RWPE2 (cell line): ENCODE results near the gene TMTC1.

Experiments
- ATAC-seq: fragments of 200-7000 bp; cut with Tn5 transposase; 3 replicates; pipeline ENCODE4 v1.9.1; 2021; ENCODE audit warnings: low read depth
- DNase-seq: peaks from one replicate; pipeline ENCODE4 v3.0.0-alpha.2; 2020; ENCODE audit warnings: low spot score
- H3K27ac ChIP-seq: fragments of 450-650 bp; 2 replicates; pipeline ENCODE4 v1.5.1; 2017; ENCODE audit warnings: mild to moderate bottlenecking; ENCODE audit not compliant: poor library complexity, severe bottlenecking
- H3K27me3 ChIP-seq: fragments of 250-450 bp; sonication (Bioruptor Pico); 2 replicates; pipeline ENCODE4 v1.5.1; 2021; ENCODE audit warnings: mild to moderate bottlenecking, moderate library complexity; ENCODE audit not compliant: insufficient read depth, poor library complexity, severe bottlenecking
- H3K36me3 ChIP-seq: fragments of 250-450 bp; sonication (Bioruptor Pico); 2 replicates; pipeline ENCODE4 v1.5.1; 2020; ENCODE audit warnings: low read depth, mild to moderate bottlenecking, moderate library complexity
- H3K4me1 ChIP-seq: fragments of 250-450 bp; sonication (Bioruptor Pico); 2 replicates; pipeline ENCODE4 v1.5.1; 2021; ENCODE audit warnings: mild to moderate bottlenecking, moderate library complexity; ENCODE audit not compliant: insufficient read depth, poor library complexity, severe bottlenecking
- H3K4me3 ChIP-seq: fragments of 250-450 bp; sonication (Bioruptor Pico); 2 replicates; pipeline ENCODE4 v1.5.1; 2021; ENCODE audit warnings: mild to moderate bottlenecking, moderate library complexity; ENCODE audit not compliant: severe bottlenecking
- H3K9me3 ChIP-seq: fragments of 250-450 bp; sonication (Bioruptor Pico); 2 replicates; pipeline ENCODE4 v1.5.1; 2021; ENCODE audit warnings: mild to moderate bottlenecking, moderate library complexity; ENCODE audit not compliant: severe bottlenecking
- TF ChIP-seq, protein P1 (sequence below): fragments of 450-650 bp; IDR thresholded peaks from one replicate; pipeline ENCODE4 v1.5.1; 2017; ENCODE audit warnings: mild to moderate bottlenecking, moderate library complexity; ENCODE audit not compliant: poor library complexity, severe bottlenecking

TMTC1 gene

DNA sequence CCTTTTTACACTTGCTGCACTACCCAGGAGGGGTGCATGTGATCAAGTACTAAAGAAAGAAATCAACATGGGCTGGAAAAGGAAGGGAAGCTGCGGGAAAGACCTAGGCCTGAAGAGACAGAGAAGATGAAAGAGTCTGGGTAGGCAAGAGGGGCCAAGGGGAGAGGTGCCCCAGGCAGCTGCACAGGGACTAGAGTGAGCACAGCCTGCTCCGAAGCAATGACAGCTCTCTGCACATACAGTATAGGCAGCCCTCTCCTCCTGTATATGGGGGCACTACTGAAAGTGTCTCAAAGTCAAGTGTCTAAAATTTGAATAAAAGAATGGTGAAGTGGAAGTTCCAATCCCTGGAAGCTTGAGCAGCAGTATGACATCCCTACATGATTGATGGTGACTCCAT, 112.0 kb downstream of the TMTC1 start:
- TF ChIP-seq, protein P1, sequence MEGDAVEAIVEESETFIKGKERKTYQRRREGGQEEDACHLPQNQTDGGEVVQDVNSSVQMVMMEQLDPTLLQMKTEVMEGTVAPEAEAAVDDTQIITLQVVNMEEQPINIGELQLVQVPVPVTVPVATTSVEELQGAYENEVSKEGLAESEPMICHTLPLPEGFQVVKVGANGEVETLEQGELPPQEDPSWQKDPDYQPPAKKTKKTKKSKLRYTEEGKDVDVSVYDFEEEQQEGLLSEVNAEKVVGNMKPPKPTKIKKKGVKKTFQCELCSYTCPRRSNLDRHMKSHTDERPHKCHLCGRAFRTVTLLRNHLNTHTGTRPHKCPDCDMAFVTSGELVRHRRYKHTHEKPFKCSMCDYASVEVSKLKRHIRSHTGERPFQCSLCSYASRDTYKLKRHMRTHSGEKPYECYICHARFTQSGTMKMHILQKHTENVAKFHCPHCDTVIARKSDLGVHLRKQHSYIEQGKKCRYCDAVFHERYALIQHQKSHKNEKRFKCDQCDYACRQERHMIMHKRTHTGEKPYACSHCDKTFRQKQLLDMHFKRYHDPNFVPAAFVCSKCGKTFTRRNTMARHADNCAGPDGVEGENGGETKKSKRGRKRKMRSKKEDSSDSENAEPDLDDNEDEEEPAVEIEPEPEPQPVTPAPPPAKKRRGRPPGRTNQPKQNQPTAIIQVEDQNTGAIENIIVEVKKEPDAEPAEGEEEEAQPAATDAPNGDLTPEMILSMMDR, result no peak
- Histone ChIP-seq H3K36me3 (no peaks in the 10 kb centered on the region), H3K4me3 (no peak overlapping the region), H3K27ac (no peak overlapping the region), H3K9me3 (no peaks in the 10 kb centered on the region), H3K27me3 (no peaks in the 10 kb centered on the region), H3K4me1 (no peaks in the 10 kb centered on the region)
- DNase-seq (no peak), ATAC-seq (no peak)

DNA sequence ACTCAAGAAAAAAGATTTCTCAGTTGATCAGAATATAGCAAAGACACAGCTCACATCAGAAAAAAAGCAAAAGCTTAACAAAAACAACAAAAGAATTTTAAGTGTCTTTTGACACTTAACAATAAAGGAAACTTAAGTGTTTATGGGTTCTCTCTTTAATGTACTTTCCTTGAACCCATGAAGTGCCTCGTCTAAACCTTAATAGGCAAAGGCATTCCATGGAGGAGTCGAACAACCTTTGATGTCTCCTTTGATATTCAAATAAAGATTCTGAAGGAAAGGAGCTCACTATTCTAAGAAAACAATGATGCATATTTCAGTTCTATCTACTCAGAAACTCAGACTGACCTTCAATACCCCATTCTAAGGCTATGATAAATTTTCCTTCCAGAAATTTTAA, 116.7 kb downstream of the TMTC1 start:
- H3K27me3 ChIP-seq, result no peaks in the 10 kb centered on the region
- no peak for DNase-seq
- TF ChIP-seq, protein P1, result no peak
- H3K4me1 ChIP-seq, result no peaks in the 10 kb centered on the region
- no peaks in the 10 kb centered on the region for H3K36me3 ChIP-seq
- H3K9me3 ChIP-seq, result no peaks in the 10 kb centered on the region
- ATAC-seq, result no peak
- no peak overlapping the region for H3K27ac ChIP-seq
- H3K4me3 ChIP-seq, result no peak overlapping the region

DNA sequence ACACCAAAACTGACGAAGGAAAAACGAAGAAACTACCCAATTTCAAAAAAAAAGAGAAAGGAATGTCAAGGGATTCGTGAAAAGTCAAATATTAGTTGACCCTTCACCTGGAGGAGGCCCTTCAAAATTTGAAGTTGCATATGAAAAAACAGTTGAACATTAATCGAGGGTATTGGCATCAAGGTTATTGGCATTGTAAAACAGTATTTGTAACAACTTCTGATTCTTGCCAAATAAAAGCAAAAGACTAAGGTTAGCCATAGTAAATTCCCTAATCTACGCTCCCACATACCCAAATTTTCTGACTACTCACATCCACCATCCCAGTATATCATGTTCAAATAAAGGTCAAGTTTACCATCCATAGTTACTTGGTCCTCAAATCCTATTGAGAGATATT, 118.6 kb downstream of the TMTC1 start:
- TF ChIP-seq, protein P1, result no peak
- Histone ChIP-seq H3K27ac (no peak overlapping the region), H3K4me3 (no peak overlapping the region), H3K4me1 (no peaks in the 10 kb centered on the region), H3K9me3 (no peaks in the 10 kb centered on the region), H3K27me3 (no peaks in the 10 kb centered on the region), H3K36me3 (no peaks in the 10 kb centered on the region)
- no peak for DNase-seq
- ATAC-seq, result no peak

DNA sequence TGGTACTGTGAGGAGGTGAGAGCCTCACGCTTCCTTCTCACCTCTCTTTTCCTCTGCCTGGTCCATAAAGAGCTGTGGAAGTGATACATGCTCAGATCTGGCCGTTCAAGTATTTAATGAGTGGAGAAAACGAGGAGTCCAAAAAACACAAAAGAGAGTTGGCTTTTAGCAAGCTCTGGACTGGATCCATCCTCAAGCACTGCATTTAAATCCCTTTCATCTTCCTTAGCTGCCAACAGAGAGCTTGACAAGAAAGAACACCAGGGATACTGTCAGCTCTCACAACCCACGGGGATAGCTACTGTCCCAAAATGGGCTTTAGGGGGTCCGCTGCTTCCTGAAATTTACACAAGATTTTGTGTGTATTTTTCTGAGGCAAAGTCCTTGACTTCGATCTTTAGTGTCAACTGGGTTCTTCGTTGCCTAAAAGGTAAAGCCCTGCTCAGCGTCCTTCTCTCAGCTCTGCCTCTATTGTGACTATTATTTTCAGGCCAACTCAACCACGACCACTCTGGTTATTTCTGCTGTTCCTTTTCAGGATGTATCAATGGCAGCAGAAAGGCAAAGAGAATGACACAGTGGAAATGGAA, 120.9 kb downstream of the TMTC1 start:
- no peak for DNase-seq
- no peaks in the 10 kb centered on the region for H3K4me1 ChIP-seq
- H3K36me3 ChIP-seq, result no peaks in the 10 kb centered on the region
- no peaks in the 10 kb centered on the region for H3K9me3 ChIP-seq
- H3K27me3 ChIP-seq, result no peaks in the 10 kb centered on the region
- H3K4me3 ChIP-seq, result no peak overlapping the region
- ATAC-seq, result no peak
- TF ChIP-seq, protein P1, result no peak
- no peak overlapping the region for H3K27ac ChIP-seq

DNA sequence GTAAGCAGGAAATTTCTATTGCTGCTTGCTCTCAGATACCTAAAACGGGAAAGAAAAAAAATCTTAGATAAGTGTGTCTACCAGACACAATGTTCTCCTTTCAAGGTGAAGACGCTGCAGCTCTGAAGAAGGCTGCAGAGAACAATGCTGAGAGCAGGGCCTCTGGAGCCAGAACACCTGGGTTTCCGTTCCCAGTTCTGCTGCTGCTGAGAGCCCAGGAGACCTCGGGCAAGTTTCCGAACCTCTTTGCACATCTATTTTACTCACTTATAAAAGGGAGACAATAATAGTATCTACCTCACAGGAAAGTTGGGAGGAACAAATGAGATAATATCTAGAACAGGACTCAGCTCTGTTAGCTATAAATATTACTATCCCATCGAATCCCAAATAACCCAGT, 122.9 kb downstream of the TMTC1 start:
- no peak overlapping the region for H3K4me3 ChIP-seq
- H3K36me3 ChIP-seq, result no peaks in the 10 kb centered on the region
- H3K27me3 ChIP-seq, result no peaks in the 10 kb centered on the region
- H3K27ac ChIP-seq, result no peak overlapping the region
- H3K4me1 ChIP-seq, result no peaks in the 10 kb centered on the region
- DNase-seq (no peak), ATAC-seq (no peak)
- H3K9me3 ChIP-seq, result no peaks in the 10 kb centered on the region
- TF ChIP-seq, protein P1, result no peak
